Activated naive CD4-positive, alpha-beta T cell treated with anti-CD3 and anti-CD28 coated beads, Interleukin-2, amount 10 ng/mL, durations not matched to agents 7 days and 5 days (primary cell): ENCODE measurements around the gene TMEM88.

Experiments used
- CTCF ChIA-PET: fragments of 350-600 bp; sonication (Branson Sonifier 250); formaldehyde crosslinking; loops from one replicate; lab custom pipeline; 2021; ENCODE audit warnings: antibody characterized with exemption; lab: Charles Lee
- DNase-seq: peaks from one replicate; pipeline ENCODE4 v3.0.0-alpha.2; 2020
- H3K27ac Mint-ChIP-seq: one replicate; pipeline ENCODE4 v1.8.0; 2021; ENCODE audit warnings: mild to moderate bottlenecking, moderate library complexity, mixed read lengths
- H3K27me3 Mint-ChIP-seq: one replicate; pipeline ENCODE4 v1.8.0; 2021; ENCODE audit warnings: mild to moderate bottlenecking, mixed read lengths
- H3K36me3 Mint-ChIP-seq: one replicate; pipeline ENCODE4 v1.8.0; 2021; ENCODE audit warnings: mixed read lengths
- H3K4me1 Mint-ChIP-seq: one replicate; pipeline ENCODE4 v1.8.0; 2021; ENCODE audit warnings: mixed read lengths
- H3K4me3 Mint-ChIP-seq: one replicate; pipeline ENCODE4 v1.8.0; 2021; ENCODE audit warnings: mild to moderate bottlenecking, moderate library complexity, mixed read lengths
- H3K9me3 Mint-ChIP-seq: one replicate; pipeline ENCODE4 v1.8.0; 2021; ENCODE audit warnings: mixed read lengths

The TMEM88 gene

GRCh38 chr17:7884581-7885366 is 29.9 kb downstream of the TMEM88 start:
- Mint-ChIP-seq H3K27me3 (no peaks in the 10 kb centered on the region), H3K27ac (peak overlapping the region; percentile 84), H3K4me3 (peak overlapping the region; percentile 72), H3K4me1 (peaks cover 8% of the 10 kb centered on the region), H3K9me3 (no peaks in the 10 kb centered on the region), H3K36me3 (peaks cover 11% of the 10 kb centered on the region)
- CTCF ChIA-PET, result no interaction called here
- DNase-seq, result peak; percentile 49

GRCh38 chr17:7885367-7886226 is 30.7 kb downstream of the TMEM88 start:
- Mint-ChIP-seq H3K27ac (peak overlapping the region; percentile 78), H3K27me3 (no peaks in the 10 kb centered on the region), H3K9me3 (no peaks in the 10 kb centered on the region), H3K36me3 (peaks cover 19% of the 10 kb centered on the region), H3K4me3 (peak overlapping the region; percentile 60), H3K4me1 (peaks cover 14% of the 10 kb centered on the region)
- DNase-seq, result peak; percentile 60
- CTCF ChIA-PET, result interaction anchor here (1.0 to 1.5 kb wide), 4 partner anchors 9 to 104 kb away, joined by 3 to 5 read pairs (median 3); no protein-coding TSS in a partner anchor

- H3K27me3 Mint-ChIP-seq, result no peaks in the 10 kb centered on the region
- CTCF ChIA-PET, result interaction anchor here (1.0 to 1.5 kb wide), 4 partner anchors 10 to 103 kb away, joined by 3 to 5 read pairs (median 3); no protein-coding TSS in a partner anchor
- H3K9me3 Mint-ChIP-seq, result no peaks in the 10 kb centered on the region
- peak; percentile 73 for DNase-seq
- H3K27ac Mint-ChIP-seq, result no peak overlapping the region
- H3K4me3 Mint-ChIP-seq, result no peak overlapping the region
- H3K36me3 Mint-ChIP-seq, result peaks cover 26% of the 10 kb centered on the region
- peaks cover 15% of the 10 kb centered on the region for H3K4me1 Mint-ChIP-seq
Measured at GRCh38 chr17:7886227-7887037, 31.6 kb downstream of the TMEM88 start.

GRCh38 chr17:7887038-7887481 is 32.2 kb downstream of the TMEM88 start:
- no peak overlapping the region for H3K27ac Mint-ChIP-seq
- CTCF ChIA-PET, result no interaction called here

GRCh38 chr17:7887482-7888183 is 32.8 kb downstream of the TMEM88 start:
- Mint-ChIP-seq H3K4me3 (no peak overlapping the region), H3K9me3 (no peaks in the 10 kb centered on the region), H3K27ac (no peak overlapping the region), H3K36me3 (peaks cover 30% of the 10 kb centered on the region), H3K4me1 (peaks cover 15% of the 10 kb centered on the region), H3K27me3 (no peaks in the 10 kb centered on the region)
- CTCF ChIA-PET, result no interaction called here
- DNase-seq, result peak; percentile 93

More at GRCh38 chr17:7887038-7887481, 32.2 kb downstream of the TMEM88 start:
- Mint-ChIP-seq H3K9me3 (no peaks in the 10 kb centered on the region), H3K36me3 (peaks cover 29% of the 10 kb centered on the region), H3K27me3 (no peaks in the 10 kb centered on the region), H3K4me1 (peaks cover 15% of the 10 kb centered on the region), H3K4me3 (no peak overlapping the region)
- DNase-seq, result no peak

GRCh38 chr17:7888184-7888920 is 33.5 kb downstream of the TMEM88 start, which contains the start of gene CHD3:
Gene CHD3 (plus strand): TSS chr17:7888789. CDS start chr17:7889001, 212 bp downstream.
- CTCF ChIA-PET, result interaction anchor here (1.0 to 1.2 kb wide), 2 partner anchors 27 to 96 kb away, joined by 3 to 4 read pairs; no protein-coding TSS in a partner anchor
- Mint-ChIP-seq H3K4me1 (peaks cover 15% of the 10 kb centered on the region), H3K36me3 (peaks cover 30% of the 10 kb centered on the region), H3K27me3 (no peaks in the 10 kb centered on the region), H3K4me3 (no peak within 1 kb of the TSS), H3K27ac (peak within 1 kb of the TSS; percentile 37), H3K9me3 (no peaks in the 10 kb centered on the region)
- DNase-seq, result peak; percentile 56

- peaks cover 39% of the 10 kb centered on the region for H3K36me3 Mint-ChIP-seq
- peak; percentile 45 for DNase-seq
- H3K9me3 Mint-ChIP-seq, result no peaks in the 10 kb centered on the region
- peaks cover 14% of the 10 kb centered on the region for H3K4me1 Mint-ChIP-seq
- H3K27me3 Mint-ChIP-seq, result no peaks in the 10 kb centered on the region
- no peak overlapping the region for H3K4me3 Mint-ChIP-seq
- peak overlapping the region; percentile 37 for H3K27ac Mint-ChIP-seq
- CTCF ChIA-PET, result interaction anchor here (1.0 to 1.3 kb wide), 3 partner anchors 28 to 104 kb away, joined by 3 to 4 read pairs (median 3); no protein-coding TSS in a partner anchor
Measured at GRCh38 chr17:7889166-7889955, 34.5 kb downstream of the TMEM88 start.

- no peak for DNase-seq
- H3K27me3 Mint-ChIP-seq, result no peaks in the 10 kb centered on the region
- peak overlapping the region; percentile 59 for H3K27ac Mint-ChIP-seq
- H3K36me3 Mint-ChIP-seq, result peaks cover 65% of the 10 kb centered on the region
- H3K4me3 Mint-ChIP-seq, result no peak overlapping the region
- CTCF ChIA-PET, result no interaction called here
- H3K9me3 Mint-ChIP-seq, result no peaks in the 10 kb centered on the region
- peaks cover 11% of the 10 kb centered on the region for H3K4me1 Mint-ChIP-seq
Measured at GRCh38 chr17:7893187-7893880, 38.5 kb downstream of the TMEM88 start.

- H3K4me1 Mint-ChIP-seq, result peaks cover 11% of the 10 kb centered on the region
- peaks cover 72% of the 10 kb centered on the region for H3K36me3 Mint-ChIP-seq
- CTCF ChIA-PET, result interaction anchor here (1.0 kb wide), 1 partner anchor 180 kb away, joined by 3 read pairs; no protein-coding TSS in a partner anchor
Measured at GRCh38 chr17:7894226-7894625, 39.4 kb downstream of the TMEM88 start.

GRCh38 chr17:7894866-7895265 is 40.0 kb downstream of the TMEM88 start:
- Mint-ChIP-seq H3K9me3 (no peaks in the 10 kb centered on the region), H3K27me3 (no peaks in the 10 kb centered on the region), H3K27ac (no peak overlapping the region), H3K4me3 (no peak overlapping the region), H3K36me3 (peaks cover 72% of the 10 kb centered on the region), H3K4me1 (peaks cover 11% of the 10 kb centered on the region)
- DNase-seq, result no peak
- CTCF ChIA-PET, result interaction anchor here (1.0 to 1.3 kb wide), 2 partner anchors 147 to 179 kb away, joined by 3 read pairs; no protein-coding TSS in a partner anchor

More at GRCh38 chr17:7894226-7894625, 39.4 kb downstream of the TMEM88 start:
- Mint-ChIP-seq H3K4me3 (no peak overlapping the region), H3K27me3 (no peaks in the 10 kb centered on the region), H3K9me3 (no peaks in the 10 kb centered on the region), H3K27ac (peak overlapping the region; percentile 59)
- DNase-seq, result no peak

- no peak for DNase-seq
- CTCF ChIA-PET, result interaction anchor here (0.6 to 4.9 kb wide), 4 partner anchors 14 to 100 kb away, joined by 3 to 38 read pairs (median 4); no protein-coding TSS in a partner anchor
- peaks cover 4% of the 10 kb centered on the region for H3K4me1 Mint-ChIP-seq
- H3K27me3 Mint-ChIP-seq, result no peaks in the 10 kb centered on the region
- peak overlapping the region; percentile 47 for H3K27ac Mint-ChIP-seq
- no peaks in the 10 kb centered on the region for H3K9me3 Mint-ChIP-seq
- H3K4me3 Mint-ChIP-seq, result no peak overlapping the region
- peaks cover 73% of the 10 kb centered on the region for H3K36me3 Mint-ChIP-seq
Measured at GRCh38 chr17:7897090-7897489, 42.2 kb downstream of the TMEM88 start.
